SJSA1 (cell line): ENCODE measurements around the gene STON1. TPM values are rescaled to one million over a fixed set of nuclear protein-coding genes. Genes with fewer than 3 reads are reported as not detected.
"Not testable (repeated sequence)": the region's sequence is repeated elsewhere in the genome, so short reads cannot be mapped to it uniquely, and the experiment has no call there.

ENCODE experiments used
- DNase-seq, 2 experiments: peaks; one replicate each; pipeline ENCODE4 v3.0.0-alpha.2; 2015 to 2020; ENCODE audit warnings: low spot score in 2 of 2, low read depth in 1 of 2
- H3K27ac ChIP-seq: fragments of 250-450 bp; sonication (Bioruptor Pico); 2 replicates; pipeline ENCODE4 v1.5.1; 2020; ENCODE audit warnings: mild to moderate bottlenecking, moderate library complexity
- H3K27me3 ChIP-seq: fragments of 250-450 bp; sonication (Bioruptor Pico); replicated peaks from 2 replicates; pipeline ENCODE4 v1.5.1; 2020; ENCODE audit warnings: mild to moderate bottlenecking, moderate library complexity
- H3K36me3 ChIP-seq: fragments of 250-450 bp; sonication (Bioruptor Pico); 2 replicates; pipeline ENCODE4 v1.5.1; 2020; ENCODE audit warnings: mild to moderate bottlenecking
- H3K4me1 ChIP-seq: fragments of 250-450 bp; sonication (Bioruptor Pico); replicated peaks from 2 replicates; pipeline ENCODE4 v1.6.1; 2021; ENCODE audit warnings: mild to moderate bottlenecking
- H3K4me3 ChIP-seq: fragments of 250-450 bp; sonication (Bioruptor Pico); 2 replicates; pipeline ENCODE4 v1.5.1; 2020; ENCODE audit warnings: mild to moderate bottlenecking
- H3K9me3 ChIP-seq: fragments of 250-450 bp; sonication (Bioruptor Pico); replicated peaks from 2 replicates; pipeline ENCODE4 v1.5.1; 2020; ENCODE audit warnings: mild to moderate bottlenecking
- total RNA-seq: library from RNA; depleted of rRNA; stranded (reverse); fragments of >200 nt; shearing (Covaris generic); gene quantifications from 2 replicates; pipeline ENCODE4 v1.2.3, GENCODE V29; 2014

Gene STON1
- total RNA-seq, 1 experiment from 2014 or later = 8.8 TPM

DNA sequence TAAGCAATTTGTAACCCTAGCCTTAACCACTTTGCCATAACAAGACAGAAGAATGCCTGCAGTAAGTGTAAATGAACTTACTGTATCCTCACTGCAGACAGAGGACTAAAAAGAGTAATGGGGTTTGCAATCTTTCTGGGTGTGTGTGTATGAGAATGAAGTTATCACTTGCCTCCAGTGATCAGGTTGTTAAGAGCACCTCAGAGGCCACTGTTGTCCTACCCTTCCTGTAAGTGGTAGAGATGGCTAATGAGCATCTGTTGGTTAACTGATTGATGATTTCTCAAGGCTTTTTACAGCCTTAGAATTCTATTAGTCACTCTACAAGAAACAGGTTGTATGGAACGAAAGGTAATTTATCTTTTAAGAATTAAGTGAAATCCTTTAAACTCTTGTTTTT, 60.1 kb downstream of the STON1 start:
- no peak for DNase-seq
- Histone ChIP-seq H3K27me3 (no peaks in the 10 kb centered on the region), H3K9me3 (no peaks in the 10 kb centered on the region), H3K27ac (no peak overlapping the region), H3K4me1 (no peaks in the 10 kb centered on the region), H3K4me3 (no peak overlapping the region), H3K36me3 (no peaks in the 10 kb centered on the region; the same call in 1 of the 2 replicates)

DNA sequence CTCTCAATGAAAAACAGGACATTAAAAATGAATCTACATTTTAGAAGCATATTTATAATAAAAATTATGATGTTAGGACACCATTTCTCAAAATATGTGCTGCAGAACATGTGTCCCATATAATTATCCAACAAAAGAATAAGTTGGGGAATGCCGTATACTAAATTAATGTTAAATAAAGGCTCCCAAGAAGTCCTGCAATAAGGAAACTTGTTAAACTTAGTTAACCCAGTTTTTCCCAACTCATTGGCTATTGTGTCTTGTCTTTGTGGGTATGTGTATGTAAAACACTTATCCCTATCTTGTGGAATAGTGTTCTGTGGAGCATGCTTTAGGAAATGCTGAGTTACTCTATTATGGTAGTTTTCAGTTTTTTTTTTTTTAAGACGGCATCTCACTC, 62.1 kb downstream of the STON1 start:
- no peaks in the 10 kb centered on the region for H3K4me1 ChIP-seq
- H3K4me3 ChIP-seq = no peak overlapping the region
- no peak for DNase-seq
- no peak overlapping the region for H3K27ac ChIP-seq
- peaks cover 5% of the 10 kb centered on the region; the same call in 1 of the 2 replicates for H3K36me3 ChIP-seq
- H3K9me3 ChIP-seq = no peaks in the 10 kb centered on the region
- no peaks in the 10 kb centered on the region for H3K27me3 ChIP-seq

DNA sequence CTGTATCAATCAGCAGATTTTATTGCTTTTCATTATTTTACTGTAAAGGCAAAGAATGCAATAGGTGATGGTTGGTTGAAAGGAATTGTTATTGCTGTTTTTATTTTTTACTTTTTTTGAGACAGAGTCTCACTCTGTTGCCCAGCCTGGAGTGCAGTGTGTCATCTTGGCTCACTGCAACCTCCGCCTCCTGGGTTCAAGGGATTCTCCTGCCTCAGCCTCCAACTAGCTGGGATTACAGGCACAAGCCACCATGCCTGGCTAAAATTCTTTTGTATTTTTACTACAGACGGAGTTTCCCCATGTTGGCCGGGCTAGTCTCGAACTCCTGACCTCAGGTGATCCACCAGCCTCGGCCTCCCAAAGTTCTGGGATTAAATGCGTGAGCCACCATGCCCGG, 66.8 kb downstream of the STON1 start:
- H3K27me3 ChIP-seq, H3K36me3 ChIP-seq, H3K4me1 ChIP-seq, H3K9me3 ChIP-seq, H3K27ac ChIP-seq, DNase-seq, H3K4me3 ChIP-seq: not testable (repeated sequence)

DNA sequence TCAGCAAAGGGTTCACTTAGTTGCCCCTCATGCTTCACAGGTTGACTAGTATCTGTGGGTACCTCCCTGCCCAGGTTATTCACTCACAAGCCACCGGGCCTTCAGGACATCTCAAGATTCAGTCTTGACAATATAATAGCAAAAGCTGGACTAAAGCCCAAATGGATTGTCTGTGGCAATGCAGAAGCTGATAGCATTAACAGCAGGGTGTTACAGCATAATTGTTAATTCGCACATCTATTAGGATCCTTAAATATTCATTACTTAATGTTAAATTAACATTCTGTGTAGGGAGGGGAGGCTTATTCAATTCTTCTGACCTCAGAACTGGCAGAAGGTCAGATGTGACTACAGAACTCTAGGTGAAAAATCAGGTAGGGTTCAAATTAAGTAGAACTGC, 67.5 kb downstream of the STON1 start:
- peaks cover 5% of the 10 kb centered on the region; the same call in 1 of the 2 replicates for H3K36me3 ChIP-seq
- no peaks in the 10 kb centered on the region for H3K4me1 ChIP-seq
- no peak for DNase-seq
- no peak overlapping the region for H3K4me3 ChIP-seq
- H3K27ac ChIP-seq = no peak overlapping the region
- no peaks in the 10 kb centered on the region for H3K9me3 ChIP-seq
- H3K27me3 ChIP-seq = no peaks in the 10 kb centered on the region; the same call in 1 of the 2 replicates

DNA sequence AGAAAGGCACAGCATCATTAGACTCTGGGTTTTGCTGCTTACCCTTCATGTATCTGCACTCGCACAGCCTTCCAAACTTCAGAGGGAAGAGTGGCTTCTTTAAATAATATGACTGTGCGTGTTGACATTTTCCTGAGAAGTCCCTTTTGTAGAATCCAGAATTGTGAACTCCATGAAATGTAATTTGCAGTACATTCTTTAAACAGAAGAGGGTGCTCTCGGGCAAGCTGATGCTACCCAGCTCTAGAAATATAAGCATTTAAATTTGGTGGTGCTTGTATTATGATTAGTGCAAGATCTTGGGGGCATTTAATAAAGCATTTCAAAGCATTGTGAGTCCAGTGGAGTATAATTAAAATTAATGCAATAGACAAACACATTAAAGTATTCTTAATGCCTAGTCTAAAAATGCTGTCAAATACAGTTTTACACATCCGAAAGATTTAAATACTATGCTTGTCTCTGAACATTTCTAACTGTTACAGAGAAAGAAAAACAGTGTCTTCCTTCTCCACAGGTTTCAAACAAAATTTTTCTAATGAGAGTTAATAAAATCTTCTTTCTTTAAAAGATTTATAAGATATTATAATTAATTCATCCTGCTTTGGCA, 70.4 kb downstream of the STON1 start:
- no peak overlapping the region for H3K27ac ChIP-seq
- H3K9me3 ChIP-seq = no peaks in the 10 kb centered on the region
- no peaks in the 10 kb centered on the region; the same call in 1 of the 2 replicates for H3K27me3 ChIP-seq

DNA sequence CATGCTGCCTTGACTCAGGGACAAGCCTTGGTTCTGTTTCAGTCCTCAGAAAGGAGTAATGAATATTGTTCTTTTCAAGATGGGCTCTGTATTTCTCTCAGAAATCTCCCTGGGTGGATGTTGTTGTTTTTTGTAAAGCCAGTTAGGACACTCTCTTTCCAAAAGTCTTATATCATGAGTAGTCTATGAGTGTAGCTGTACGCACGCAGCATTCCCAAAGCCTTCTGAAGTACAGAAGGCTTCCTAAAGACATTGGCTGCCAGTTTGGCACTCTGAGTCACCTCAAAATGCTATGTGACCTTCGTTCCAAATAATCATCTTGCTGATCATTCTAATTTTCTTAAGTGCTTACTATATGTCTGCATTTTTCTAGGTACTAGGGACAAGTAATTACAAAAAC, 71.0 kb downstream of the STON1 start:
- H3K9me3 ChIP-seq = no peaks in the 10 kb centered on the region
- H3K27ac ChIP-seq = no peak overlapping the region
- DNase-seq = no peak

More for the DNA sequence above, 70.4 kb downstream of the STON1 start:
- no peak overlapping the region for H3K4me3 ChIP-seq
- peak in 1 of 2 experiments; percentile 54 for DNase-seq
- peaks cover 2% of the 10 kb centered on the region; the same call in 1 of the 2 replicates for H3K36me3 ChIP-seq
- no peaks in the 10 kb centered on the region for H3K4me1 ChIP-seq

DNA sequence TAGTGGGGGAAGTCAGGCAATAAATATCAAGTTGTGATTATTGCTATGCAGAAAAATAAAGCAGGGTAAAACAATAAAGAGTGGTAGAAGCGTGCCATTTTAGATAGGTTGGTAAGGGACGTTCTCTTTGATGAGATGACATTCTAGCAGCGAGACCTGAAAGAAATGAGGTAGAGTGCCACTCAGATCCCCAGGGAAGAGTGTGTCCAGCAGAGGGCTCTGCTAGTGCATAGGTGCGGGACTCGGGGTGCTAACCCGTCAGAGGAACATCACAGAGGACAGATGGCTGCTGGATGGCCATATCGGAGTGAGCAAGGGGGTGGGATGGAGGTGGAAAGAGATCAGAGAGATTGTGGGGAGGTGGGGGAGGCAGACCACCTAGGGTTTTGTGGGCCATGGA, 71.4 kb downstream of the STON1 start:
- DNase-seq = no peak
- H3K4me1 ChIP-seq = no peaks in the 10 kb centered on the region
- no peak overlapping the region for H3K4me3 ChIP-seq

More for the DNA sequence above, 71.0 kb downstream of the STON1 start:
- Histone ChIP-seq H3K36me3 (no peaks in the 10 kb centered on the region), H3K27me3 (no peaks in the 10 kb centered on the region; the same call in 1 of the 2 replicates), H3K4me3 (no peak overlapping the region), H3K4me1 (no peaks in the 10 kb centered on the region)

DNA sequence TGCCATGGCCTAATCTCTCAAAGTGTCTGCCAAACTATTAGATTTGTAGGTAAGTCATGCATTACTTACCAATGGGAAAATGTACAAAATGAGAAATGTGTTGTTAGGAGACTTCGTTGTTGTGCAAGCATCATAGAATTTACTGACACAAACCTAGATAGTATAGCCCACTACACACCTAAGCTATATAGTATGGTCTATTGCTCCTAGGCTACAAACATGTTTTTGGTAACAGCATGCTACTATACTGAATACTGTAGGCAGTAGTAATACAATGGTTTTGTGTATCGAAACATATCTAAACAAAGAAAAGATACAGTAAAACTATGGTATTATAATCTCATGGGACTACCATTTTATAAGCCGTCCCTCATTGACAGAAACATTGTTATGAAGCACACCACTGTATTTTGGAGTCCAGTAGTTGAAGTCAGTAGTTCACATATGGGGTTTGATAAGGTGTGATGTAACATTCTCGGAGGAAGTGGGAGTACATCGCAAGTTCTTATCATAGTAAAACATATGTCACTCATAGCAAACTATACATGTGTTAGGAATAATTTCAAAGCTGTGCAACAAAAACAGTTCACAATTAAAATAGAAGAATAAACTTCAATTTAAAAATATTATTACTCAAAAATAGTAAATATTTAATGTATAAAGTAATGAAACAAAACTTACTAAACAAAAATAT, 75.7 kb downstream of the STON1 start:
- Histone ChIP-seq H3K9me3 (no peaks in the 10 kb centered on the region), H3K4me1 (peaks cover 15% of the 10 kb centered on the region), H3K27me3 (no peaks in the 10 kb centered on the region; the same call in 1 of the 2 replicates), H3K4me3 (no peak overlapping the region), H3K36me3 (no peaks in the 10 kb centered on the region), H3K27ac (no peak overlapping the region)
- DNase-seq = no peak

More for the DNA sequence above, 71.4 kb downstream of the STON1 start:
- H3K9me3 ChIP-seq = no peaks in the 10 kb centered on the region
- no peaks in the 10 kb centered on the region; the same call in 1 of the 2 replicates for H3K27me3 ChIP-seq
- H3K27ac ChIP-seq = no peak overlapping the region
- H3K36me3 ChIP-seq = no peaks in the 10 kb centered on the region

DNA sequence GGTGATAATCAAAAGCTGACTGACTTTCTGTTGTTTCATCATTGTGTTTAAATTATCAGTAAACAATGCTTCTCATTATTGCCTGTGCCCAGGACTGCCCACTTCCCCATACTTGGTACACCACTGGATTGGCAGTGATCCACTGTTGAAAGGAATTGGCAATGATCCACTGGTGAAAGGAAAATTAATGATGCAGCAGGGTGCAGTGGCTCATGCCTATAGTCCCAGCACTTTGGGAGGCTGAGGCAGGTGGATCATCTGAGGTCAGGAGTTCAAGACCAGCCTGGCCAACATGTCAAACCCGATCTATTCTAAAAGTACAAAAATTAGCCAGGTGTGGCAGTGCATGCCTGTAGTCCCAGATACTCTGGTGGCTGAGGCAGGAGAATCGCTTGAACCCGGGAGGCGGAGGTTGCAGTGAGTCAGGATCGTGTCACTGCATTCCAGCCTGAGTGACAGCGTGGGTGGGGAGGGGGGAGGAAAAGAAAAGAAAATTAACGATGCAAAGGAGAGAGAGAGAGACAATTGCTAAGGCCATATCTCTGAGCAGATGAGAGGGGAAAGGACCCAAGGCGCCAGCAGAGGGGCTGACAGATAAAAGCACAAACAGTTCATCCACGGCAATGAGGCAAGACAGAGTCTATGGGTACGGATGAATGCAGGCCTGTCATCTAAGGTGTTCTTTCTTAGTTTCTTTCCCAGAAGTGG, 77.5 kb downstream of the STON1 start:
- H3K4me1 ChIP-seq = peaks cover 15% of the 10 kb centered on the region
- H3K4me3 ChIP-seq = no peak overlapping the region
- no peaks in the 10 kb centered on the region for H3K27me3 ChIP-seq
- peak overlapping the region; percentile 29; the same call in 1 of the 2 replicates for H3K27ac ChIP-seq
- no peaks in the 10 kb centered on the region for H3K36me3 ChIP-seq
- DNase-seq = peak; percentile 54 to 58
- no peaks in the 10 kb centered on the region for H3K9me3 ChIP-seq

DNA sequence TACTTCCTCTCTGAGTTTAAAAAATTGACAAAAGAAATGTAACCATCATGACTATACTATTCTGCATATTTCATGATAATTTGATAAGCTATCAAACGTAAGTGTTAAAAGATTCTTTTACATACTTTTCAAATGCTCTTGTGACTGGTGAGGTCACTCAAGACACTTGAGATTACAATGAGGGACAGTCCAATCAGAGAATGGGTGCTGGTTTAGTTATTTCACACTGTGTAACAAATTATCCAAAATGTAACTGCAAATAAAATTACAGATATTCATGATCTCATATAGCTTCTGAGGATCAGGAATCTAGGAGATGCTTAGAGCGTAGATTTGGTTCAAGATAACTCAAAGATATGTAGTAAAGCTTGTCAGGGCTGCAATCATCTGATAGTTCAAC, 83.3 kb downstream of the STON1 start:
- H3K36me3 ChIP-seq = no peaks in the 10 kb centered on the region
- no peak for DNase-seq

DNA sequence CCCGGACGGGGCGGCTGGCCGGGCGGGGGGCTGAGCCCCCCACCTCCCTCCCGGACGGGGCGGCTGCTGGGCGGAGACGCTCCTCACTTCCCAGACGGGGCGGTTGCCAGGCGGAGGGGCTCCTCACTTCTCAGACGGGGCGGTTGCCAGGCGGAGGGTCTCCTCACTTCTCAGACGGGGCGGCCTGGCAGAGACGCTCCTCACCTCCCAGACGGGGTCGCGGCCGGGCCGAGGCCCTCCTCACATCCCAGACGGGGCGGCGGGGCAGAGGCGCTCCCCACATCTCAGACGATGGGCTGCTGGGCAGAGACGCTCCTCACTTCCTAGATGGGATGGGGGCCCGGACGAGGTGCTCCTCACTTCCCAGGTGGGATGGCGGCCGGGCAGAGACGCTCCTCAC, 84.6 kb downstream of the STON1 start:
- not testable (repeated sequence) for H3K27ac ChIP-seq, H3K4me3 ChIP-seq, H3K27me3 ChIP-seq, H3K9me3 ChIP-seq, H3K36me3 ChIP-seq, DNase-seq, H3K4me1 ChIP-seq

More for the DNA sequence above, 83.3 kb downstream of the STON1 start:
- H3K27ac ChIP-seq = no peak overlapping the region
- no peak overlapping the region for H3K4me3 ChIP-seq
- H3K4me1 ChIP-seq = peaks cover under 1% of the 10 kb centered on the region; the same call in 1 of the 2 replicates
- H3K27me3 ChIP-seq = no peaks in the 10 kb centered on the region
- H3K9me3 ChIP-seq = no peaks in the 10 kb centered on the region

DNA sequence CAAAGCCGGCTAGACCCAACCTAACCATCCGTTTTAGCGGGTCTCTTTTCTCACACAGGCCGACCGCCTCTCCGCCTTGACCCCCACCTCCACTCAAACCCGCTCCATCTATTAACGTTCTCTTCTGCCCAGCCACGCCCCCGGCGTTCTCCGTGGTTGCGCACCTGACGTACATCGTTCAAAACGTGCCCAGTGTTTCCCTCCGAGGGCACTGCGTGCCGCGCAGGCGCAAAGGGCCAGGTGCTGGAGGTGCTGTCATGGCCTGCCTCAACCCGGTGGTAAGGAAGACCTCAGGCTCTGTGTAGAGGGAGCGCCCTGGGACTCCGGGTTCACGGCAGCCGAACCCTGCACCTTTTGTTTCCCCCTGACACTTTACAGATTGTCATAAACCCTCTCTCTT, 87.7 kb downstream of the STON1 start, which contains the start of gene GTF2A1L:
TSS of gene GTF2A1L (plus strand) at position 239 of the 400 bp plus-strand sequence. CDS start at position 258, 19 bp downstream.
- no peaks in the 10 kb centered on the region for H3K27me3 ChIP-seq
- no peaks in the 10 kb centered on the region for H3K4me1 ChIP-seq
- no peak within 1 kb of the TSS for H3K27ac ChIP-seq
- no peak within 1 kb of the TSS for H3K4me3 ChIP-seq
- no peaks in the 10 kb centered on the region for H3K9me3 ChIP-seq
- no peaks in the 10 kb centered on the region for H3K36me3 ChIP-seq
- no peak for DNase-seq

DNA sequence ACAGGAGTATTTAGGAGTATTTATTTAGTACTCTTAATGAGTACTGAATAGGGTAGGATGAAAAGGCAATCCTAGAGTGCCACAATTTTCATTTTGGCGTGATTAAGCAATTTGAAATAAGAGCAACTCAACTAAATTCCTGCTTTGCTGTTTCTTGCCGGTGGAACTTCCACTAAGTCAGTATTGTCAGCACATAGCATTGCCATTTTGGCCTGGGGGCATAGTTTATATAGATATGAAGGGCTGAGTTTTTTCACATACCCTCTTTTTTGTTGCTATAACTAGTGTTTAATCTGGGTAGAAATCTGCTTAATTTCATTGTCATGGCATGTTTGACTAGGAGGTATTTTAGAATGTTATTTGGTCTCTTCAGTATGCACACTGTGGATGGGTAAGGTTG, 89.6 kb downstream of the STON1 start:
- Histone ChIP-seq H3K9me3 (no peaks in the 10 kb centered on the region), H3K4me1 (no peaks in the 10 kb centered on the region), H3K36me3 (no peaks in the 10 kb centered on the region), H3K4me3 (no peak overlapping the region), H3K27ac (no peak overlapping the region), H3K27me3 (no peaks in the 10 kb centered on the region)
- no peak for DNase-seq

DNA sequence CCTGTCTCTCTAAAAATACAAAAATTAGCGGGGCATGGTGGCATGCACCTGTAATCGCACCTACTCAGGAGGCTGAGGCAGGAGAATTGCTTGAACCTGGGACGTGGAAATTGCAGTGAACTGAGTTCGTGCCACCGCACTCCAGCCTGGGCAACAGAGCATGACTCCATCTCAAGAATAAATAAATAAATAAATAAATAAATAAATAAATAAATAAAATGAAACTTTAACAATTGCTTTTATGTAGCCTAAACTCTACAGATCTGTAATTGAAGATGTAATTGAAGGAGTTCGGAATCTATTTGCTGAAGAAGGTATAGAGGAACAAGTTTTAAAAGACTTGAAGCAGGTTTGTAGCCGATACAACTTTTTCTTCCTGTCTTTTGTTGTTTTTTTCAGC, 90.7 kb downstream of the STON1 start:
- no peak for DNase-seq
- Histone ChIP-seq H3K27me3 (no peaks in the 10 kb centered on the region), H3K4me3 (no peak overlapping the region), H3K27ac (no peak overlapping the region), H3K9me3 (no peaks in the 10 kb centered on the region), H3K36me3 (no peaks in the 10 kb centered on the region), H3K4me1 (no peaks in the 10 kb centered on the region)
